ENCODE data around the gene ASAH2.
"Not testable (repeated sequence)": the region's sequence is repeated elsewhere in the genome, so short reads cannot be mapped to it uniquely, and the experiment has no call there.

Gene ASAH2

DNA sequence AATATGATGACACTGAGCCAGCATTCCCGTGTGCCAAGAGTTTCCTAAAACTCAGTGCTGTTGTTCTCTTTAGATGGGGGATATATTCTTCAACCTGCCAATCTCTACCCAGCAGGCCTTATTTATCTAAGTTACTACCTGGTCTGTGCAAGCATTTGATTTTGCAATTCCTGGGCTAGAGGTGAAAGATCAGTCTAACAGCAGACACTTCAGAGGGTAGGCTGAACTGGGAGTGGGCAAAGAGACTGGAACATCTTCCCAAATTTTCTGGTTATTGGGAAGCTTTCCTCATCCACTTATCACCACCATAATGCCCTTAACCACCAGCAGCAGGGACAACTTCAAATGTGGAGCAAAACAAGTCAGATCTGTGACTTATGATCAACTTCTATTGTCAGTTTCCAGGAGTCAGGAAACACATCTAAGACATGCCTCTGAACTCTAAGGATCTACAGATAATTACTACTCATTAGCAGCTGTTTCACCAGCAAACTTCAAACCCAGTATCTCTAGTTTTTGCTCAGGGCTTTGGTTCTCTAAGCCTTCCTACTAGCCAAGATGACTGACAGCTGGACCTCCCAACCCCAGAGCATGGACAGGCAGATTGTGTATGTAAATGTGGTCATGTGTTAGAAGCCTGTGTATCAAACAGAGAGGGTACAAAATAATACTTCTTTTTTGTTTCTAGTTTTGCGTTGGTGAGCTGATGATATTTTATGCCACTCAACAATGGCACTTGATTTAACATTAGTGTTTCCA, 1.0 kb downstream of the ASAH2 start:
- DNase-seq: no peak

DNA sequence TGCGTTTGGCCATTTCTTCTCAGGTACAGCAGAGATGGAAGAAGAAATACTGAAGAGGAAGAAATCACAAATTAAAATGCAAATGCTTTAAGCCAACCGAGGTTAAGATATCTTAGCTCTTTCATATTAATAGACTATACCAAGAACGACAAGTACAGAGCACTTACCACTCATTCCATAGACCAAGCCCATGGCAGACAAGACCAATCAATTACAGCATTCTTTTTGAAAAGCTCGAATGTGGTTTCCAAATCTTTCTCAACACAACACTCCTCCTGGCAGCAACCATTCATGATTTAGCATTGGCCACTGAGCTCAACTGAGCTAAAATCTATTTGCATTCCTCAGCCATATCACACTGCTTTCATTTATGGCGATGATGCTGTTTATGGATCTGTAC, 2.7 kb downstream of the ASAH2 start:
- DNase-seq: no peak

DNA sequence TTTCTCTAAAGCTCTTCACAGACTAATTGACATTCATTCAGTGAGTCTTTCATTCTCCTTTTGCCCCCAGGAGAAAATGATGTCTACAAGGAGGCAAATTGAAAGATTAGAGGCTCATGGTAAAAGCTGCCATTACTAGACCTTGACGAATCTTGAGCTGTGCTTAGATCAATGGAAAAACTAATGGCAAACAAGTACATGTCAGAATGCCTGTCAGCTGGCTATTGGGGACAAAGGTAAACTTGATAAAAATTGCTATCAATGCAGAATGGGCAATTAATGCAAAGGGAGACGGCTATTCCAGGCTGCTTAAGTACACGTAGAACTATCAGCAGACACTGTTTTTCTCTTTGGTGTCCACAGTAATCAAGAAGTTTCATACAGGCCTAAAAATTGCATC, 3.3 kb downstream of the ASAH2 start:
- DNase-seq: no peak

DNA sequence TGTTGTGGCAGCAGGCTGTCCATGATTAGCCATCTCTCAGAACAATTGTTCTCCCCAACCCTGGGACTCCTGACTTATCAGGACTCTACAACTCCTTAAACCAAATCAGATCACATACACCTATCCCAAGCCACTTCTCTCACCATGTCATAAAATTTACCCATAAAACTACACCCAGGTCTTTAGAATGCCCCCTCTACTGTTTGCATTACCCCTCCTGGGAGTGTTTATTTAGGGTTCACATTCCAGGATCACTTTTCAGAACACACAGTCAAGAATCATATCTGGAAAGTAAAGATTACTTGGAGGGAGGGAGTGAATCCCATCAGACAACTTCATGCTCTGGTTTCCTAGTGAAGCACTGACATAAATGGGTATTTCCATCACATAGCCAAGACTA, 7.1 kb downstream of the ASAH2 start:
- no peak for DNase-seq

DNA sequence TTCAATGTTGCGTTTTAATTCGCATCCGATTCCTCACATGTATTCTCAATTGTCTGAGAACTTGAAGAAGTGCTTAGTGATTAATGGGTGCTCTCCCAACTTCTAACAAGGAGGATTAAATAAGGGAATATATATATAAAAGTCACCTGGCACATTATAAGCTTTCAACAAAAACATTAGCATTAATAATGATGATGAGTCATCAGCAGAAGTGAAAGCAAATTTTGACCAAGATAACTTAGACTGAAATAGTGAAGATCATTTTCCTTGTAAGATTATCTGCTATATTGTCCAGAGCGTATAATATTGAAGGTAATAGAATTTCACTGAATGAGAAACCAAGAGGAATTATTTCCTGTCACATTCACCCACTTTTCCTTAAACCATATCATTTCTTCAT, 8.5 kb downstream of the ASAH2 start:
- no peak for DNase-seq

DNA sequence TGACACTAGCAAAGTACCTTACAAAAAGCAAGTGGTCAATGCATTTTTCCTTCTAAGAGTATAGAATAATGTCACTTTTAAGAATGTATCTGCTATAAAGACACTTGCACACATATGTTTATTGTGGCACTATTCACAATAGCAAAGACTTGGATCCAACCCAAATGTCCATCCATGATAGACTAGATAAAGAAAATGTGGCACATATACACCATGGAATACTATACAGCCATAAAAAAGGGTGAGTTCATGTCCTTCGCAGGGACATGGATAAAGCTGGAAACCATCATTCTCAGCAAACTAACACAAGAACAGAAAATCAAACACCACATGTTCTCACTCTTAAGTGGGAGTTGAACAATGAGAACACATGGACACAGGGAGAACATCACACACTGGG, 9.8 kb downstream of the ASAH2 start:
- DNase-seq: not testable (repeated sequence)

DNA sequence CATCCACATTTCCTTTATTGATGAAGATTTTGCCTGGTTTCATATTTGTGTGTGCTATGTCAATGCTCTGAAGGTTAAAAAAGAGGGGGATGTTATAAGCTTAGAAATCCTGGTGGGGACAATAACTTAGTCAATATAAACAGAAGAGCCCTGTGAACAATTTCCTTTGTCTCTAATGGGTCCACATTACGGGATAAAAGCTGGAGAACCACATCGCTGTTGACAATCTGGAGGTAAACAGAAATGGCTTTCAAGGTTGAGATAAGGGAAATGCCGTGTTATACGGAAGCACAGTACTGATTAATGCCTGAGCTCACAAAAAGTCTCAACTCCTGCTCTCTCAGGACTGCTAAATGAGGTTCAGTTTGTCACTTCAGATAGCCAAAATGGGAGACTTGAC, 16.8 kb downstream of the ASAH2 start:
- no peak for DNase-seq

DNA sequence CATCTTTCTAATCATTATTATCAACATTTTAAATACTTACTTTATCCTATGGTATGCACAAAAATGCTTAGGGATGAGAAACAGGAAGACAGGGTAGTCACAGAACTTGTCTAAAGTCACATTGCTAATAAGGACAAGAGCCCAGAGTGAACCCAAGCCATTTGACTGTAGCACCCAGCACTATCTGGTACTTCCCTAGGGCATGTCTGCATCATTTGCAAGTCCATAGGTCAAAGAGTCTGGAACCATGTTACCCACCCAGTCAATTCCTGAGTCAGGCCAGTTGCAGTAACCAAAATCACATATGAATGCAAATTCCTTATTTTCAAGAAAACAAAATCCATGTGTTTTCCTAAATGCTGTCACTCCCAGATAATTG, 19.1 kb downstream of the ASAH2 start:
- no peak for DNase-seq

DNA sequence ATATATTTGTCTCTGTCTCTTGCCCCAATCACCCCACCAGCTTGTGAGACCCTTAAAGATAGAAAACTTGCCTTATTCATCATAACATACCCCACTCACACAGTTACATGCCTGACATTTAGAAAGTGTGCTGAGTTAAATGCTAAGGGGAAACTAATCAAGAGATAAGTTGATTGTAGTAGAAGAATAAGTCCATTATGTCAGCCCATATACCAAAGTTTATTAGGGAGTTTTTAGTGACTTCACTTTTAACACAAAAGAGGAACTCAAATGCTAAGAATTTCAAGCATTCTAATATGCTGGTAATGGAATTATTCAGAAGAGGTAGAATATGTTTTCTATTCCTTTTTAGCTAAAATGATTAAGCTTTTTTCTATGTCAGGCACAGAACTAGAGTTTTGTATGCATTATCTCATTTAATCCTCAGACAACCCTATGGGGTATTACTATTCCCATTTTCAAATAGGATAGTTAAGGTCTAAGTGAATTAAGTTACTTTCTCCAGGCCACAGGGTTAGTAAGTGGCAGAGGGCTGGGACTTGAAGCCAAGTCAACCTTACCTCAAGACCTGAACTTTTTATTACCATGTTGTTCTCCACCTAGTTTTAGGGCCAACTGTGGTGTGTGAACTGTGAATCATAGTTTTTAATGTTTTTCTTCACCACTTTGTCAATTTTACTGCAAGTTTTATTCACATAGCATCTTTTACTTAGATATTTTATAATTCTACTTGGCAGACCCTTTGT, 19.6 kb downstream of the ASAH2 start:
- DNase-seq: no peak

DNA sequence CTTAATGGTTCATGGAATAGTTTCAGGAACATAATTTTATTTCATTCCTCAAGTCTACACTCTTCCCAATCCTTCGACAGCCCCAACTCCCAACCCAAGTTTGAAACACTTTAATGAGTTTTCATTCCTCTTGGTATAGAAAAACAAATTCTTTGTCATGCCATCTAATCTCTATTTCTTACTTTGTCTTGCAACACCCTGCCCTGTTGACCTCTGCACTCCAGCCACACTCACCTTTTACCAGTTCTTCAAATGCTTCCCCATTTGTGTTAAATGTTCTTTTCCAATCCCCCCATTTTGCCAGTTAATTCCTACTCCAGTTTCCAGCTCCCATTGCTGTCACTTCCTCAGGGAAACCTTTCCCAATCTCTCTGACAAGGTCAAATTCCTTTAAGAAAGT, 21.9 kb downstream of the ASAH2 start:
- DNase-seq: no peak

DNA sequence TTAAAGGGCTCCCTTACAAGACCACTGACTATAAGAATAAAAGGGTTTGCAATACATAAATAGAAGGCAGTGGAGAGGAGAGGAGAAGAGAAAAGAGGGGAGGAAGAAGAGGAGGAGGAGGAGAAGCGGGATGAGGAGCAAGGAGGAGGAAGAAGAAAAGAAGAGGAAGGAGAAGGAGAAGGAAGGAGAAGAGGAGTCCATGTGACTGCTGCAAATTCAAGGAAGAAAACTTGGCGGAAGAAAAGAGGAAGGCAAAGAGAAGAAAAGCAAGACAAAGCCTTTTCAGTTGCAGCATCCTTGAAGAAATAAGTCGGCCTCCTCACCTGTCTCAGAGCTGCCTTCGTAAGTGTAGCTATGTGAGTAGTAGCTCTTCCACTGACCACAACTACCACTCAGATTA, 22.6 kb downstream of the ASAH2 start:
- DNase-seq: no peak

DNA sequence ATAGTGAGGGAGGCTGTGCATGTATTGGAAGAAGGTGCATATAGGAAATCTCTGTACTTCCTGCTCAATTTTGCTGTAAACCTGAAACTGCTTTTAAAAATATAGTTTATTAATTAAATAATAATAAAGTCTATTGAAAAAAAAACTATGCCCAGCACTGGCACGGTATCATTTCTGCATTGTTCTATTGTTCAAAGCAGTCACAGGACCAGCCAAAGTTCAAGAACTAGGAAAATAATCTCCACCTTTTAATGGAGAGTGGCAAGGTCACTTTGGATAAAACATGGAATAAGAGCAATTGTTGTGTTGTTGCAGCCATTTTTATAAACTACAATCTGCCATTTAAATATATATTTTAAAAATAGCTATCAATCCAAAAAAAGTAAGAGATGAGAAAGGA, 24.7 kb downstream of the ASAH2 start:
- no peak for DNase-seq

DNA sequence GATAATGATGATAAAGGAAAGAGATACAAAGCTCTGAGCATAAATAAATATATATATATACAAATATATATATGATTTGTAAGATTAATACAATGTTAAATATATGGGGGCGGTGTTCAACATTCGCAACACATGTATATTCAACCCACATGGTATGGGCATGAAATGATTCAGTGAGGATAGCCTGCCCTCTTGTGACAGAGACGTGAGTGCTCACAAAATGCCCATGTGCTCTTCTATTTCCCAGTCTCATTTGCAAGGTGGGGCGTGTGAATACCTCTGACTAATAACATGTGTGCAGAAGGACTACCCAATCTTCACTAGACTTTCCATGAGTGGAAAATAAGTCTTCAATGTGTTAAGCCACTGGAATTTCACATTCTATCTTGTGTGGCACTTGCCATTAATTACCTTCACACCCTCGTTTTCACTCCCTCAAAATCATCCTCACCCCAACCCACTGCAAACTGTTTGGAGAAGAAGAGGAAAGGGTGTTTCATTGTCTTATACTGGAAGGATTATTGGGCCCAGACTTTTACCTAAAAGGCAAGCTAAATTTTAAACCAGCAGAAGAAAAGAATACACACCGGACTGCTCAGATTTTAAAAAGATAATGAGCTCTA, 26.9 kb downstream of the ASAH2 start:
- peak; percentile 2 to 3 for DNase-seq

DNA sequence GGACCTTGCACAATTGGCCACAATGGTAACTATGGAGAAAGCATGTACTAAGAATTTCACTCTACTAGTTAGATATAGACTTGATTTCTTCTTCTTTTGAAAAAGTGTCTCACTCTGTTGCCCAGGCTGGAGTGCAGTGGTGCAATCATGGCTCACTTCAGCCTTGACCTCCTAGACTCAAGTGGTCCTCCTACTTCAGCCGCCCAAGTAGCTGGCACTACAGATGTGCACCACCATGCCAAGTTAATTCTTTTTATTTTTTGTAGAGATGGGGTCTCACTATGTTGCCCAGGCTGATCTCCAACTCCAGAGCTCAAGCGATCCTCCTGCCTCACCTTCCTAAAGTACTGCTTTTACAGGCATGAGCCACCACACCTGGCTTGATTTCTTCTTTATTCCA, 29.1 kb downstream of the ASAH2 start:
- no peak for DNase-seq

DNA sequence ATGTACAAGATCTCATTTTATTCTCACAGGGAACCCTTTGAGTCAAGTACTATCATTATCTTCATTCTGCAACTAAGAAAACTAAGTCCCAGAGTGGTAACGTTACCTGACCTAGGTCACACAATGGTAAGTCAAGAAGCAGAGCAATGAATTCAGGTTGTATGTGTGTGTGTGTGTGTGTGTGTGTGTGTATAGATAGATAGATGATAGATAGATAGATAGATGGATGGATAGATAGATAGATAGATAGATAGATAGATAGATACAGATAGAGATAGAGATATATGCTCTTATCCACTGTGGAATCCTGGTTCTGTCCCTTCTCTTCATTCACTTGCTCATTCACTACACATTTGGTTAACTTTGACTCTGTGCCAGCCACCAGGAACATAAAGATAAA, 29.8 kb downstream of the ASAH2 start:
- no peak for DNase-seq

DNA sequence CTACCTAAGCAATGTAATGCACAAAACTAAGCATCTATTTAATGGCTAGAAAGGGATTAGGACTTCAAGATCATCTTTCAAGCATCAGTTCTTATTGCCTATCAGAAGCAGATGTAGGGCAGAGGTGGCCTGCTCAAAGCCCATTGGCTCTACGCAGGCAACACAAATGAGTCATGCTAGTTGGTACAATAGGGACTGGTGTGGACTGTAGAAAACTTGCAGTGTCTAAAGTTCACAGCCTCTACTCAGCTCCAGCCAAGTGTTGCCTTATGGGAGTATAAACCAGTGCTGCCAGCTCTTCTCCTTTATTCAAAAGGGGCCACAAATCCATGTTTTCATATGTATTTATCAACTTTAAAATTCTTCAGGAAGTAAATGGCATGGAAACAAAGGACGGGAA, 31.7 kb downstream of the ASAH2 start:
- DNase-seq: no peak

DNA sequence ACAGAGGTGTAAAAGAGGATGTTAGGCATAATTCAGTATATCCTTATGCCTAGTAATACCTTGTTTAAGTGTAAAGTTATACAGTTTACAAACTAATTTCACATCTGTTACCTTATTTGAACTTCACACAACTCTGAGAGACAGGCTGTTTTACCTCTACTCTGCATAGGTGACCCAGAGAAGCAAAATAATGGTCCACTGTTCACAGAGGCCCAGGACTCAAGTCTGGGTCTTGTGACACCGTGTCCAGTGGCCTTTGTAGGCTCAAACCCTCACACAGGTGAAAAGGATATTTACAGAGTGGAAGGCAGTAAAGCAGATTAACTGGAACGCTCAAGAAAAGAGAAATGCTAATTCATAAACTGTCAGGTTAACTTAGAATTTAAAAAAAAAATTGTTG, 32.1 kb downstream of the ASAH2 start:
- DNase-seq: no peak

DNA sequence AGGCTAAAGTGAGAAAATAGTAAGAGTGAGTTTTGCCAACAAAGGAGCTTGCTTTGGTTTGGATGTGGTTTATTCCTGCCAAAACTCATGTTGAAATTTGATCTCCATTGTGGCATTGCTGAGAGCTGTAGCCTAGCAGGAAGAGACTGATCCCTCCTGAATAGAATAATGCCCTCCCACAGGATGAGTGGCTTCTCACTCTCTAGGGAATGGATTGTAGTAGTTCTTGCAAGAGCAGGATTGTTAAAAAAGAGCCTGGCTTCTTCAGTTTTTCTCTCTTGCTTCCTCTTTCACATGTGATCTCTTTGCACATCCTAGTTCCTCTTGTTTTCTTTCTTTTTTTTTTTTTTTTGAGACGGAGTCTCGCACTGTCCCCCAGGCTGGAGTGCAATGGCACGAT, 34.4 kb downstream of the ASAH2 start:
- no peak for DNase-seq

DNA sequence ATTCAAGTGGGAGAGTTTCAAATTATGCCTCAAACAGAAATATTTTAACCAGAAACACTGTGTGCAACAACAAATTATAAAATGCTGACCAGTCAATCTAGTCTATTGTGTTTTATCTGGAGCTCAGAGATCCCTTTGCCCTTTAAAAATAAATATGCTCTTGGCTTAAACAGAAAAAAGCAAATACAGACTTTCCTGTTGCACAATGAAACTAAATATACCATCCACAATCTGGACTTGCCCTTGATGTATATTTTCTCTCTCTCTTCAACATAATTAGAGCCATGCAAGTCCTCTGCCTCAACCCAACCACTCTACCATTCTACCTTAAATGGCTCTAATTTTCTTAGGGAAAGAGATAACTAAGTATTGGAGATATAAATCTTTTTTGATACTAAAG, 34.9 kb downstream of the ASAH2 start:
- no peak for DNase-seq

DNA sequence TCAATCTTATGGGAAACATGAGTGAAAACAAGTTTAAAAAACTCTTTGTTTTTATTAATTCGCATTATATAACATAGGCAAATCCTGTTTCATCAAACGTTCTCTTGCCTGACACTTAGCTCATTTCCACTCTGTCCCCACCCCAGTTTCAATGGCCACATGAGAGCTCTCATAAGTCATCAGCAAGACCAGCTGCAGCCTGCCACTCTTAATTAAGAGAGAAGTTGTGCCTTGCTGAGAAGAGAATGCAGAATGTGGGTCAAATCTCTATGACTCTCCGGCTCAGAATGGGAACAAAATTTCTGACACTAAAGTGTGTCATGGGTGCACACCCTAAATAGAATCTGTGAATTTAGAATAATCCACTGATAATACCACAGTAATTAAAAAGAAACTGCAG, 39.6 kb downstream of the ASAH2 start:
- DNase-seq: no peak

DNA sequence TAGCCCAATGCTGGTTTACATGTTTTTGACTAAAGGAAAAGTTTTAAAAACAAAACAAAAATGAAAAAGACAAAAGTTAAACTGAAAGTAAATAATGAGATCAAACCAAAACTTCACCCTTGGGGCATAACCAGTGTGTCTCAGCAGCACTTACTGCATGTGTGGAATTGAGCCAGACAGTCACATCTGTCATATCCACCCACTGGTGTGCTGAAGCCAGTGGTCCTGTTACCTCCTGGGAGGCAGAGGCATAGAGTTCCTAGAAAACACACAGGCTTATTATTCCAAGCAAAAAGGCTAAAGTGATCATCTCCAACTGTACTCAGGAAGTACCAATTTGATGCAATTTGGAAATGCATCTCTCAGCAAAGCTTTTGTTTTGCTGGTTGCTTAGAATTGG, 40.4 kb downstream of the ASAH2 start:
- no peak for DNase-seq
